ENCODE data around the gene KCNG2. TPM values are rescaled to one million over a fixed set of nuclear protein-coding genes. Genes with fewer than 3 reads are reported as not detected.

KCNG2 gene
- total RNA-seq, 2 experiments from 2014 or later, result not detected

- no peaks in the 10 kb centered on the region for H3K9me3 Mint-ChIP-seq
Measured at GRCh38 chr18:79832169-79832568, 34.4 kb downstream of the KCNG2 start.

DNA sequence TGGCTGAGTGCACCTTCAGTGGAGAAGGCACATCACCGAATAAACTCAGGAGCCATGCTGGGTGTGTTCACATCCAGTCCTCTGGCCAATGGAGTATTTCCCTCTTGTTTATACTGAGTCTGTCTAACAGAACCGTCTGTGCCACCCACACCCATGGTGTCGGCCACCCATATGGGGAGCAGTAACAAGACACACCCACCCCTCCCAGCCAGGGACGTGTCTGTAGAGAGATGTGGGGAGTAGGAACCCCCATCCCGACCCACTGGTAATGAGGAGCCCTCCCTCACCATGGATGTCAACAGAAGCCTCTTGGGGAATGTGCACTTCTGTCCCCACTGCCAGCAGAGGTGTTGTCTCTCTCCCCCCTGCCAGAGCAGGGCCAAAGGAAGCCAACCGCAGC is 37.1 kb downstream of the KCNG2 start:
- H3K9me3 Mint-ChIP-seq, result no peaks in the 10 kb centered on the region
- peaks cover 24% of the 10 kb centered on the region for H3K27me3 Mint-ChIP-seq
- H3K36me3 Mint-ChIP-seq, result no peaks in the 10 kb centered on the region
- no peak overlapping the region for H3K27ac Mint-ChIP-seq
- H3K4me1 Mint-ChIP-seq, result no peaks in the 10 kb centered on the region
- DNase-seq, result no peak
- H3K4me3 Mint-ChIP-seq, result no peak overlapping the region

More at GRCh38 chr18:79832169-79832568, 34.4 kb downstream of the KCNG2 start:
- DNase-seq, result no peak
- Mint-ChIP-seq H3K36me3 (no peaks in the 10 kb centered on the region), H3K27me3 (peaks cover 13% of the 10 kb centered on the region), H3K4me1 (no peaks in the 10 kb centered on the region), H3K27ac (no peak overlapping the region), H3K4me3 (no peak overlapping the region)

GRCh38 chr18:79841936-79842335 is 44.2 kb downstream of the KCNG2 start:
- peaks cover 11% of the 10 kb centered on the region for H3K27me3 Mint-ChIP-seq
- H3K27ac Mint-ChIP-seq, result no peak overlapping the region
- no peaks in the 10 kb centered on the region for H3K36me3 Mint-ChIP-seq
- peaks cover 12% of the 10 kb centered on the region for H3K9me3 Mint-ChIP-seq
- no peak overlapping the region for H3K4me3 Mint-ChIP-seq
- DNase-seq, result no peak
- H3K4me1 Mint-ChIP-seq, result no peaks in the 10 kb centered on the region

GRCh38 chr18:79844999-79845563 is 47.3 kb downstream of the KCNG2 start:
- Mint-ChIP-seq H3K27me3 (no peaks in the 10 kb centered on the region), H3K27ac (no peak overlapping the region), H3K9me3 (peaks cover 12% of the 10 kb centered on the region), H3K36me3 (no peaks in the 10 kb centered on the region), H3K4me1 (no peaks in the 10 kb centered on the region), H3K4me3 (no peak overlapping the region)
- DNase-seq, result no peak

DNA sequence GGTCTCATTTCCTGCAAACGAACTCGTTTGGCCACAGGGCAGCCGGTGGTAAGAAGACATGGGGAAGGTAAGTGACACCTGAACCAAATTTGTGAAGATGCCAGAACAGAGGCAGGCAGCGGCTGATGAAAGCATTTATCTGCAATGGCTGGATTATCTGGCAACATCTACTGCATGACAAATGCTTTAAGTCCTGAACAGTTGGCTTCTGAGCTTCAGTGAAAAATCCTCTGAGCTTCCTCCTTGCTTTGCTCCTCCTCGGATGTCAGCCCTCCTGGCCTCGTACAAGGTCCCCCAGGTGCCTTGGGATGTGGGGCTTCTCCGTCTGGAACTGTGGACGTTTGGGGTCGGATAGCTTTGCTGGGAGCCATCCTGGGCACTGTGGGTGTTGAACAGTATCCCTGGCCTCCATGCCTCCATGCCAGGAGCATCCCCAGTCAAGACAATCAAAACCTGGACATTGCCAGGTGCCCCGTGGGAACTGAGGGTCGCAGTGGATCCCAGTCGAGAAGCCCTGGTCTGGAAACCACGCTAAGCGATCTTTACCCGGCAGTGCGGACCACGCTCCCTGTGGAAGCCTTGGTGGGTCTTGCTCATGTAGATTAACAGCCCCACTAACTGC is 49.3 kb downstream of the KCNG2 start:
- no peaks in the 10 kb centered on the region for H3K27me3 Mint-ChIP-seq
- no peak for DNase-seq
- H3K4me1 Mint-ChIP-seq, result no peaks in the 10 kb centered on the region
- no peak overlapping the region for H3K4me3 Mint-ChIP-seq
- no peak overlapping the region for H3K27ac Mint-ChIP-seq
- no peaks in the 10 kb centered on the region for H3K36me3 Mint-ChIP-seq
- H3K9me3 Mint-ChIP-seq, result peaks cover 8% of the 10 kb centered on the region

GRCh38 chr18:79847606-79848293 is 50.0 kb downstream of the KCNG2 start:
- DNase-seq, result no peak
- Mint-ChIP-seq H3K4me1 (no peaks in the 10 kb centered on the region), H3K27ac (no peak overlapping the region), H3K4me3 (no peak overlapping the region), H3K9me3 (peaks cover 2% of the 10 kb centered on the region), H3K27me3 (no peaks in the 10 kb centered on the region), H3K36me3 (no peaks in the 10 kb centered on the region)

DNA sequence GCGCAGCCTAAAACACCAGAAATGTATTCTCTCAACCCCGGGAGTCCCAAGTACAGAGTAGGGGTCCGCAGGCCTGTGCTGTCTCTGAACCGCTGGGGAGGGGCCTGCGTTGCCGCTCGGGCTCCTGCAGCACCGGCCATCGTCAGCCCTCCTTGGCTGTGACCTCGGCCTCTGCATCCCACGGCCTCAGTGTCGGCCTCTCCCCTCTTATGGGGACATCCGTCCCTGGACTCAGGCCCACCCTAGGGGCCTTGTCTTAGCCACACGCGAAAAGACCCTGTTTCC is 50.5 kb downstream of the KCNG2 start:
- Mint-ChIP-seq H3K4me1 (no peaks in the 10 kb centered on the region), H3K4me3 (no peak overlapping the region), H3K27me3 (peaks cover 4% of the 10 kb centered on the region), H3K27ac (no peak overlapping the region), H3K9me3 (no peaks in the 10 kb centered on the region), H3K36me3 (no peaks in the 10 kb centered on the region)
- no peak for DNase-seq

DNA sequence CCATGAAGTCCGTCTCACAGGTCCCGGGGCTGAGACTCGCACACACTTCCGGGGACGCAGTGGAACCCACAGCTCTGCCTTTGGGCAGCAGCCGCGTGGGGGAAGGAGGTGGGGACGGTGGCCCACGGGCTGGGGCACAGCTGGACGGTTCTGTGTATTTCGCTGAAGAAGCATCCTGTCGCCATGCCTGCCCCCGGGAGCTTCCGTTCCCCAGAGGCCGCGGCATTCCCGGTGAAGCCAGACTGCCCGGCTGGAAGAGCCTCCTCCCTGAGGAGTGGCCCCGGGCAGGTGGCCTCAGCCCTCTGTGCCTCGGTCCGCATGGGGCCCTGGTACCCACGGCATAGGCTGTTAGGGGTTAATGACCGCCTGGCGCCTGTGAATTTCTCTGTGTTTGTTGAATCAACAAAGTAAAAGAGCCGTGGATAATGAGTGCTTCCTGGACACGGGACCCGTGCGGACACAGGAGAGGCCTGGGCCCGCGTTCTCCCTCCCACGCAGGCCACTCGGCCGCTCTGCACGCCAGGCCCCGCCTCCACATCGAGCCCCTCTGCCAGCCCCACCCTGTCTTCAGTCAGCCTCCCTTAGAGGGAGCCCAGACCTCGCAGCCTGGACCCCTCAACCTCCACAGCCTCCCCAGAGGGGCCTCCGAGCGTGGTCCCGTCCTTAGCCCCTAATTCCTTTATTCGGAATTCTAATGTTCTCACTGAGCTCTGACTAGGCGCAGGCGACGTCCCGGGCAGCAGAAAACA is 51.0 kb downstream of the KCNG2 start:
- no peak for DNase-seq
- no peaks in the 10 kb centered on the region for H3K4me1 Mint-ChIP-seq
- H3K27me3 Mint-ChIP-seq, result peaks cover 4% of the 10 kb centered on the region

DNA sequence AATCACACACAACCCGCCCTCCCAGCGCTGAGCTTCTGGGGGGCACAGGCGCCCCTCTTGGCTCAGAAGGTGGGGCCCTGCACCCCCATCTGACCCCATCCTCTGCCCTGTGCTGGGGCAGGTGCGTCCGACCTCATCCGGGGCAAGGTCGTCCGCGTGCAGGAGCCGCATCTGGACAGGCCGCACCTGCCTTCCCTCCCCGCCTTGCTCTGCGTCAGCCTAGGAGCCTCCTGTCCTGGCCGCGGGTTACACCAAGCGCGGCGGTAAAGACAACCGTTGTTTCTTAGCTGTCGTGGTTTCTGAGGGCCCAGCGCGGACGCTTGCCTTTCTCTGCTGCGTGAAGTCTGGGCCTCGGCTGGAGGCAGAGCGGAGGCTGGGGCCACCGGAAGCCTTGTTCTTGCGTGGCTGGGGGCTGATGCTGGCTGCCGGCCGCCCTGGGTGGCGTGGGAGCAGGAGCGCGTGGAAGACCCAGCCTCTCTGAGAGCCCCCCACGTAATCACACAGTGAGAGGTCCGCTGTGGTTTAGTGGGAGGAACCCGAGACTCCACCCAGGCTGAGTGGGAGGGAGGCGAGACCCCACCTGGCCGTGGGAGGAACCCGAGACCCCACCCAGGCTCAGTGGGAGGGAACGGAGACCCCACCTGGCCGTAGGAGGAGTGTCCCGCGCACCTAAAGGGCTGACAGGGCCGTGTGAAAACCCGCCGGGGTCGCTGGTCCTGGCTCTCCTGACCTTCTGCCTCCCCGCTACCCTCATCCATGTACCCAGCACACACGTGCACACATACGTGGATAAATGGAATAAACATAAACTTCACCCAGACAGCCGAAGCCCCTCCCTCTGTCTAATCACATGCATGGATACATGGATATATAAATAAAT is 51.8 kb downstream of the KCNG2 start:
- H3K36me3 Mint-ChIP-seq, result no peaks in the 10 kb centered on the region
- no peak overlapping the region for H3K27ac Mint-ChIP-seq
- H3K27me3 Mint-ChIP-seq, result peaks cover 4% of the 10 kb centered on the region
- H3K4me1 Mint-ChIP-seq, result no peaks in the 10 kb centered on the region
- H3K9me3 Mint-ChIP-seq, result no peaks in the 10 kb centered on the region
- H3K4me3 Mint-ChIP-seq, result no peak overlapping the region
- DNase-seq, result no peak

More for the DNA sequence above, 51.0 kb downstream of the KCNG2 start:
- no peak overlapping the region for H3K4me3 Mint-ChIP-seq
- no peak overlapping the region for H3K27ac Mint-ChIP-seq
- no peaks in the 10 kb centered on the region for H3K36me3 Mint-ChIP-seq
- H3K9me3 Mint-ChIP-seq, result no peaks in the 10 kb centered on the region

GRCh38 chr18:79850731-79851130 is 53.0 kb downstream of the KCNG2 start:
- H3K4me3 Mint-ChIP-seq, result no peak overlapping the region
- no peak overlapping the region for H3K27ac Mint-ChIP-seq
- no peaks in the 10 kb centered on the region for H3K9me3 Mint-ChIP-seq
- no peak for DNase-seq
- peaks cover 1% of the 10 kb centered on the region for H3K4me1 Mint-ChIP-seq
- H3K27me3 Mint-ChIP-seq, result peaks cover 4% of the 10 kb centered on the region
- no peaks in the 10 kb centered on the region for H3K36me3 Mint-ChIP-seq

- H3K9me3 Mint-ChIP-seq, result no peaks in the 10 kb centered on the region
- H3K27ac Mint-ChIP-seq, result no peak overlapping the region
- H3K4me3 Mint-ChIP-seq, result no peak overlapping the region
- H3K27me3 Mint-ChIP-seq, result peaks cover 4% of the 10 kb centered on the region
- H3K4me1 Mint-ChIP-seq, result peaks cover 1% of the 10 kb centered on the region
- no peak for DNase-seq
- H3K36me3 Mint-ChIP-seq, result no peaks in the 10 kb centered on the region
Measured at GRCh38 chr18:79851489-79851888, 53.8 kb downstream of the KCNG2 start.

GRCh38 chr18:79851950-79852349 is 54.2 kb downstream of the KCNG2 start:
- Mint-ChIP-seq H3K9me3 (no peaks in the 10 kb centered on the region), H3K4me1 (peaks cover 1% of the 10 kb centered on the region), H3K4me3 (no peak overlapping the region), H3K27me3 (peaks cover 4% of the 10 kb centered on the region), H3K27ac (no peak overlapping the region), H3K36me3 (no peaks in the 10 kb centered on the region)
- DNase-seq, result no peak

DNA sequence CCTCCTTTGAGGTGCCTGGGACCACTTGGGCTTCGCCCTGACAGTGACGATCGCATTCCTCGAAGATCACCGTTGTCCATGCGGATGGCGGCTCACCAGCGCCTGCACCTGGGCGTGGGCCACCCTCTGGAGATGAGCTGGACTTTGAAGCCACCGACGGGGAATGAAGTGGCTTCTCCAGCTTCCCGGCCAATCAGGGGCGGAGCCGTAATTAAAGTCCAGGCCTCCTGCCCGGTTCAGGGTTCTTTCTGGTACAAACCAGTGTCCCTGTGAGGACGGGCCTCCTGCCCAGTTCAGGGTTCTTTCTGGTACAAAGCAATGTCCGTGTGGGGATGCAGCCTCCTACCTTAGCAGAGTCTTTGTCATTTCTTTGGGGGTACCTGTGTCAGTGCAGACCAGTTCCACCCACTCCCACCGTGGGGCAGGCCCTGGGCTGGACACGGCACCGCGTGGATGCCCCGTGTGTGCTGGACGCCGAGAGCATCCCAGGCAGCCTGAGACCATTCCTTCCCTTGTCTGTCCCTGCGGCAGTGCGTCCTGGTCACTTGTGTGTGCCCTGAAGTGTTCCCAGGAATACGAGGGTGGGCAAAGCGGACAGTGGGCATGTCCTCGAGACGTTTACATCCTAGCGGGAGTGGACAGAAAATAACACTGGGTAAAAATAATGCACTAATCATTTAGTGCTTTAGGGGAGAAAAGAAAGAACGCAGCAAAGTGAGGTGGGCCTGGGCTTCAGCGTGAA is 55.0 kb downstream of the KCNG2 start:
- H3K36me3 Mint-ChIP-seq, result no peaks in the 10 kb centered on the region

GRCh38 chr18:79853303-79853992 is 55.7 kb downstream of the KCNG2 start:
- DNase-seq, result no peak
- Mint-ChIP-seq H3K27me3 (peaks cover 4% of the 10 kb centered on the region), H3K4me3 (no peak overlapping the region), H3K4me1 (peaks cover 1% of the 10 kb centered on the region), H3K36me3 (no peaks in the 10 kb centered on the region), H3K9me3 (no peaks in the 10 kb centered on the region), H3K27ac (no peak overlapping the region)

More for the DNA sequence above, 55.0 kb downstream of the KCNG2 start:
- Mint-ChIP-seq H3K4me3 (no peak overlapping the region), H3K4me1 (peaks cover 1% of the 10 kb centered on the region), H3K9me3 (no peaks in the 10 kb centered on the region), H3K27me3 (peaks cover 4% of the 10 kb centered on the region), H3K27ac (no peak overlapping the region)
- DNase-seq, result no peak
